Stomach smooth muscle (tissue), 2 donors: Measurements from ENCODE around the gene AOC1.
"Not testable (repeated sequence)": the region's sequence is repeated elsewhere in the genome, so short reads cannot be mapped to it uniquely, and the experiment has no call there.

Experiments used
- H3K27ac ChIP-seq: one replicate; pipeline ENCODE4 v1.7.0; 2013; ENCODE audit warnings: mild to moderate bottlenecking, low read length, inconsistent platforms
- H3K27me3 ChIP-seq, 2 donors: one replicate each; pipeline ENCODE4 v1.7.0; 2013; ENCODE audit warnings: low read length in 2 of 2; ENCODE audit not compliant: insufficient read depth in 2 of 2, control insufficient read depth in 1 of 2
- H3K36me3 ChIP-seq, 2 donors: one replicate each; pipeline ENCODE4 v1.7.0; 2013; ENCODE audit warnings: low read length in 2 of 2; ENCODE audit not compliant: control insufficient read depth in 2 of 2, insufficient read depth in 2 of 2
- H3K4me1 ChIP-seq: one replicate; pipeline ENCODE4 v1.7.0; 2013; ENCODE audit warnings: low read length; ENCODE audit not compliant: control insufficient read depth, insufficient read depth
- H3K4me3 ChIP-seq, 2 donors: one replicate each; pipeline ENCODE4 v1.7.0; 2013; ENCODE audit warnings: low read length in 2 of 2
- H3K9ac ChIP-seq, 2 donors: one replicate each; pipeline ENCODE4 v1.7.0; 2013; ENCODE audit warnings: low read length in 2 of 2, mild to moderate bottlenecking in 1 of 2
- H3K9me3 ChIP-seq, 2 donors: one replicate each; pipeline ENCODE4 v1.7.0; 2013; ENCODE audit warnings: low read length in 2 of 2; ENCODE audit not compliant: control insufficient read depth in 2 of 2
- donor health status: healthy.
- donor health status: Pancreatic carcinoma.

Gene AOC1, protein sequence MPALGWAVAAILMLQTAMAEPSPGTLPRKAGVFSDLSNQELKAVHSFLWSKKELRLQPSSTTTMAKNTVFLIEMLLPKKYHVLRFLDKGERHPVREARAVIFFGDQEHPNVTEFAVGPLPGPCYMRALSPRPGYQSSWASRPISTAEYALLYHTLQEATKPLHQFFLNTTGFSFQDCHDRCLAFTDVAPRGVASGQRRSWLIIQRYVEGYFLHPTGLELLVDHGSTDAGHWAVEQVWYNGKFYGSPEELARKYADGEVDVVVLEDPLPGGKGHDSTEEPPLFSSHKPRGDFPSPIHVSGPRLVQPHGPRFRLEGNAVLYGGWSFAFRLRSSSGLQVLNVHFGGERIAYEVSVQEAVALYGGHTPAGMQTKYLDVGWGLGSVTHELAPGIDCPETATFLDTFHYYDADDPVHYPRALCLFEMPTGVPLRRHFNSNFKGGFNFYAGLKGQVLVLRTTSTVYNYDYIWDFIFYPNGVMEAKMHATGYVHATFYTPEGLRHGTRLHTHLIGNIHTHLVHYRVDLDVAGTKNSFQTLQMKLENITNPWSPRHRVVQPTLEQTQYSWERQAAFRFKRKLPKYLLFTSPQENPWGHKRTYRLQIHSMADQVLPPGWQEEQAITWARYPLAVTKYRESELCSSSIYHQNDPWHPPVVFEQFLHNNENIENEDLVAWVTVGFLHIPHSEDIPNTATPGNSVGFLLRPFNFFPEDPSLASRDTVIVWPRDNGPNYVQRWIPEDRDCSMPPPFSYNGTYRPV

GRCh38 chr7:150852371-150852905 lies at the start of gene AOC1:
AOC1 (plus strand) TSS chr7:150852517; CDS start chr7:150856471, 3,954 bp downstream.
- Histone ChIP-seq H3K36me3 (no peaks in the 10 kb centered on the region), H3K9me3 (no peaks in the 10 kb centered on the region), H3K4me1 (no peaks in the 10 kb centered on the region), H3K27me3 (peaks cover 3 to 10% of the 10 kb centered on the region in 2 donors), H3K4me3 (no peak within 1 kb of the TSS), H3K9ac (no peak within 1 kb of the TSS), H3K27ac (no peak within 1 kb of the TSS)

GRCh38 chr7:150803161-150803860 lies 49.0 kb upstream of the AOC1 start:
- H3K27me3 ChIP-seq: peaks cover 14 to 26% of the 10 kb centered on the region in 2 donors
- H3K4me1 ChIP-seq: peaks cover 20% of the 10 kb centered on the region
- no peak overlapping the region for H3K9ac ChIP-seq
- H3K27ac ChIP-seq: no peak overlapping the region
- H3K36me3 ChIP-seq: peaks cover 7 to 12% of the 10 kb centered on the region in 2 donors
- peaks cover 10% of the 10 kb centered on the region in 2 donors for H3K9me3 ChIP-seq
- H3K4me3 ChIP-seq: no peak overlapping the region

- Histone ChIP-seq H3K4me3 (no peak overlapping the region), H3K36me3 (peaks cover 7 to 12% of the 10 kb centered on the region in 2 donors), H3K27me3 (peaks cover 14 to 21% of the 10 kb centered on the region in 2 donors), H3K9me3 (peaks cover 10% of the 10 kb centered on the region in 2 donors), H3K4me1 (peaks cover 20% of the 10 kb centered on the region), H3K27ac (no peak overlapping the region), H3K9ac (no peak overlapping the region)
Observed at GRCh38 chr7:150804802-150805201, 47.5 kb upstream of the AOC1 start.

GRCh38 chr7:150805864-150806263 lies 46.5 kb upstream of the AOC1 start:
- Histone ChIP-seq H3K27ac (no peak overlapping the region), H3K9me3 (peaks cover 10% of the 10 kb centered on the region in 2 donors)

DNA sequence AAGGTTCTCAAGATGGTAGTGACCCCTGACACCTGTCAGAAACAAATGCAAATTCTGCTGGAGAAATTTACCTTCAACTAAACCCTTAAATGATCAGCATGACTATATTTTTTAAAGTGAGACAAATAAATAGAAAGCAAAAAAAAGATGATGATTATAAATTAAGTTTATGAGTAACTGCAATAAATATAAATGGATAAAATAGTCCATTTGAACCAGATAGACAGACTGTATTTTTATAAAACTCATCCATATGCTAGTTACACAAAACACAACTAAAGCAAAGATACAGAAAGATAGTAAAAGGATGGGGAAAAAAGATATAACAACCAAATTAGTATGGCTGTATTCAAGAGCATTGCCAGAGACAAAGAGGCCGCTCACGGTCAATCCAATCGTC lies 45.9 kb upstream of the AOC1 start:
- peaks cover 6 to 7% of the 10 kb centered on the region in 2 donors for H3K27me3 ChIP-seq
- no peak overlapping the region for H3K27ac ChIP-seq
- no peak overlapping the region for H3K4me3 ChIP-seq
- H3K9ac ChIP-seq: no peak overlapping the region
- peaks cover 10% of the 10 kb centered on the region for H3K4me1 ChIP-seq
- peaks cover 7 to 12% of the 10 kb centered on the region in 2 donors for H3K36me3 ChIP-seq
- H3K9me3 ChIP-seq: peaks cover 10% of the 10 kb centered on the region in 2 donors

More at GRCh38 chr7:150805864-150806263, 46.5 kb upstream of the AOC1 start:
- Histone ChIP-seq H3K9ac (no peak overlapping the region), H3K4me3 (no peak overlapping the region), H3K4me1 (peaks cover 16% of the 10 kb centered on the region), H3K36me3 (peaks cover 7 to 12% of the 10 kb centered on the region in 2 donors), H3K27me3 (peaks cover 11 to 12% of the 10 kb centered on the region in 2 donors)

DNA sequence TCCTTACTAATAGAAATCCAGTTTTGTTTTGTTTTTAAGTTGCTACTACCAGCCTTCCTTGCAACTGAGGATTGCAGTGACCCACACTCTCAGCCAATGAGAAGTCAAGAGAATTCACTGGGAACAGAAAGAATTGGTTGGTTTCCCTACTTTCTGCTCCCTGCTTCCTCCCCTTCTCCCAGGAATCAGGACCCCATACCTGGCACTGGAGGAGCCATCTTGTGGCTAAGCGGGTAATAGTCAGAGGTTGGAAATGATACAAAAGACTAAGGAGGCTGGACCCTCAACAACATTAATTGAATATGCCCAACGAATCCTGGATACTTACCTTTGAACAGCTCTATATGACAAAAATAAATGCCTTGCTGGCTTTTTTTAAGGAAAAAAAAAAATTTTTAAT lies 45.5 kb upstream of the AOC1 start:
- peaks cover 10% of the 10 kb centered on the region in 2 donors for H3K9me3 ChIP-seq
- H3K27me3 ChIP-seq: peaks cover 4 to 6% of the 10 kb centered on the region in 2 donors
- H3K36me3 ChIP-seq: peaks cover 7 to 12% of the 10 kb centered on the region in 2 donors
- H3K4me1 ChIP-seq: peaks cover 6% of the 10 kb centered on the region
- H3K9ac ChIP-seq: no peak overlapping the region
- H3K4me3 ChIP-seq: no peak overlapping the region
- H3K27ac ChIP-seq: no peak overlapping the region

GRCh38 chr7:150807616-150808438 lies 44.5 kb upstream of the AOC1 start:
- H3K4me1 ChIP-seq, H3K36me3 ChIP-seq, H3K9ac ChIP-seq, H3K27ac ChIP-seq, H3K27me3 ChIP-seq, H3K4me3 ChIP-seq: not testable (repeated sequence)
- H3K9me3 ChIP-seq: peaks cover 10% of the 10 kb centered on the region in 2 donors

DNA sequence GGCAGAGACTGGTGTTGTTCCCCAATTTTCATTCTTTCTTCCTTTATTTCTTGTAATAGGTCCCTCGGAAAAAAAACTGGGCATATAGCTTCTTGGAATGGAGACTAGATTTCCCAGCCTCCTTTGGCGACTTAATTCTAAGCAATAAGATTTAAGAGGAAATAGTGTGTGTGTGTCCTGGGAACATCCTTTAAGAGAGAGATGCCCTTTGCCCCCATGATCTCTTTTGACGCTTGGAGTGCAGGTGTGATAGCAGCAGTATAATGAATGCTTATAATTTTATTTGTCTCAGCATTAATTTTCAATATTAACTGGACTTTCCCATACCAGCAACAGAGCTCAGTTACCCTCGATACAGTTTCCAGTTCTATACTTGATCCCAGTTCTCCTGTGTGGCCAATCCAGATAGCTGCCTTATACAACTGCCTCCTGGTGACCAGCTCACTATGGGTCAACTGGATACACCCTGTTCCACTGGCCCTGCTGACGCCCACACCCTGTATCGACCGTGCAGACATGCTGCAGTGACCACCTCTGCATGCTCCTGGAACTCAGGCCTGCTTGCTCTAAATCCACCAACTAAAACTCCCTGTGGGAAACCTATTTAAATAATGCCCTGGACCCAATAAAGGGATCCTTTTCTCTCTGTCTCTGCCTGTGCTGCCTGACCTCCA lies 37.9 kb upstream of the AOC1 start:
- Histone ChIP-seq H3K27me3 (no peaks in the 10 kb centered on the region), H3K4me3 (no peak overlapping the region), H3K9me3 (peaks cover 6% of the 10 kb centered on the region in 2 donors), H3K9ac (no peak overlapping the region), H3K4me1 (no peaks in the 10 kb centered on the region), H3K27ac (no peak overlapping the region), H3K36me3 (no peaks in the 10 kb centered on the region)

DNA sequence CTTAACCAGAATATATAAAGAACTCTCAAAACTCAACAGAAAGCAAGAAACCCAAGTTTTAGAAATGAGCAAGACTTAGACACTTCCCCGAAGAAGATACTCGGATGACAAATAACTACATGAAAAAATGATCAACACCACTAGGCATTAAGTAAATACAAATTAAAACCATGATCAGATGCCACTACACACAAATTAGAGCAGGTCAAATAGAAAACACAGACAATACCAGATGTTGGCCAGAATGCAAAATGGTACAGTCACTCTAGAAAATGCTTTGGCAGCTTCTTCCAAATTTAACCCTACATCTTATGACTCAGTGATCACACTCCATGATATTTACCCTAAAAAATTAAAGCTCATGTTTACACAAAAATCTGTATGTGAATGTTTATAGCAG lies 33.3 kb upstream of the AOC1 start:
- Histone ChIP-seq H3K9ac (no peak overlapping the region), H3K27me3 (no peaks in the 10 kb centered on the region), H3K27ac (no peak overlapping the region), H3K4me3 (no peak overlapping the region), H3K9me3 (peaks cover 6% of the 10 kb centered on the region in 2 donors), H3K4me1 (no peaks in the 10 kb centered on the region), H3K36me3 (no peaks in the 10 kb centered on the region)
